Brain pericyte (primary cell): ENCODE data around the gene MSL2.
"Not testable (repeated sequence)": the region's sequence is repeated elsewhere in the genome, so short reads cannot be mapped to it uniquely, and the experiment has no call there.

ENCODE experiments used
- DNase-seq: peaks from one replicate; pipeline ENCODE4 v3.0.0-alpha.2; 2012; ENCODE audit warnings: low read depth, low spot score

MSL2 gene

GRCh38 chr3:136192831-136193230 lies 3.3 kb downstream of the MSL2 start:
- DNase-seq, result no peak

GRCh38 chr3:136192195-136192594 lies 3.9 kb downstream of the MSL2 start:
- not testable (repeated sequence) for DNase-seq

DNA sequence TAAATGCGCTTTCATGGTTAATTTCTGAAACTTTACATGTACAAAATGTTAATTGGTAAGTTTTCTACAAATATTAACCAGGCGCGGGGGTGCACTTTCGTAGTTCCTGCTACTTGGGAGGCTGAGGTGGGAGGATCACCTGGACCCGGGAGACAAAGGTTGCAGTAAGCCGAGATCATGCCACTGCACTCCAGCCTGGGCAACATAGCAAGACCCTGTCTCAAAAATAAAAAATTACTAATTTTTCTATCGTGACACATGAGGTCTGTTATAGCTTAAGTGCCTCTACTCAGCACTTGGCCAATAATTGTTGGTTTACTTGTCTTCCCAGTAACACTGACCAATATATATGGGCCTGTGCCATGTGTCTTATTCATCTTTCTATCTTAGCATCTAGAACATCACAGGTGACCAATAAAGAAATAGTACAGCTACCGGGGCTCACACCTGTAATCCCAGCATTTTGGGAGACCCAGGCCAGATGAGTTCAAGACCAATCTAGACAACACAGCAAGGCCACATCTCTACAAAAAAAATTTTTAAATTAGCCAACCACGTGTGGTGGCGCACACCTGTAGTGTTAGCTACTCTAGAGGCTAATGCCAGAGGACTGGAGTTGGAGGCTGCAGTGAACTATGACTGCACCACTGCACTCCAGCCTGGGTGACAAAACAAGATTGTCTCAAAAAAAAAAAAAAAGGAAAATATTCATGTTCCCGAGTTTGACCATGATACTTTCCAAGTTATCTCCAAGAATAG lies 6.1 kb downstream of the MSL2 start:
- DNase-seq, result no peak

GRCh38 chr3:136189043-136189442 lies 7.1 kb downstream of the MSL2 start:
- DNase-seq, result no peak

DNA sequence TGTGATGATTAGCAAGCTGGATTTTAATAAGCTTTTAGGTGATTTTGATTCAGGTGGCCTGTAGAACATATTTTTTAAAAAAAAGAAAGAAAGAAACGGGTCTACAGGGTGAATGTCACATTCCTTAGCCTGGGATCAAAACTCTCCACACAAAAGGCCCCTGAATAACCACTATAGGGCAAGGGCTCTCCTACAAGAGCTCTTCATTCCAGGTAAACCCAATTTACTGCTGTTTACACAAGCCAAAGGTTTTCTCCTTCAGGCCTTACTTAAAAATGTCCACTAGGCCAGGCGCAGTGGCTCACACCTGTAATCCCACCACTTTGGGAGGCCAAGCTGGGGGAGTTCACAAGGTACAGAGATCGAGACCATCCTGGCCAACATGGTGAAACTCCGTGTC lies 8.3 kb downstream of the MSL2 start:
- no peak for DNase-seq

GRCh38 chr3:136186846-136187245 lies 9.3 kb downstream of the MSL2 start:
- no peak for DNase-seq

GRCh38 chr3:136186344-136186743 lies 9.8 kb downstream of the MSL2 start:
- no peak for DNase-seq

GRCh38 chr3:136184703-136185102 lies 11.4 kb downstream of the MSL2 start:
- DNase-seq, result no peak

DNA sequence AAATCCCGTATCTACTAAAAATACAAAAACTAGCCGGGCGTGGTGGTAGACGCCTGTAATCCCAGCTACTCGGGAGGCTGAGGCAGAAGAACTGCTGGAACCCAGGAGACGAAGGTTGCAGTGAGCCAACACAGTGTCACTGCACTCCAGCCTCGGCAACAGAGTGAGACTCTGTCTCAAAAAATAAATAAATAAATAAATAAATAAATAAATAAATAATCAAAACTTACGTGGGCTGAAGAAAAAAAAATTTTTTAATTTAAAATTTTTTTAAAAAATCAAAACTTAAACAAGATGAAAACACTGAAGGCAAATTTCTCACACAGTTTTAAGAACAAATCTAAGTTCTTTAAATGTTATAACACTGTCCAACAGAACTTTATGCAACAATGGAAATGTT lies 14.4 kb downstream of the MSL2 start:
- DNase-seq, result no peak

DNA sequence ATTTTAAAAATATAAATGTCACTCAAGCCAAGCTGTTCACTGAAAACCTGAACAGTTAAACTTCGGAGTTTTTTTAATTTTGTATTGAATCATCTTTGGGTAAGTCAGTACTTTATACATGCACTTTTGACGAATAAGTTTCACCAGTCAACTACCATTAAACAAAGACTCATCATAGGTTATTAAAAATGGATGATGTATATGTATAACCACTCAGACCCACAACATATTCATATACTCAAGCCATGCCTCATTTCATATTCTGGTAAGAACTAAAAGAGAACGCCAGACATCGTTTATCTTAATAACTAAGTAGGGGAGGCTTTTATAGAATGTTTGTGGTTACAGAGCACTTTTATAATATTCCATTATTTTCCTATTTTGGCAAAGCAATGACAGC lies 18.3 kb downstream of the MSL2 start:
- no peak for DNase-seq

DNA sequence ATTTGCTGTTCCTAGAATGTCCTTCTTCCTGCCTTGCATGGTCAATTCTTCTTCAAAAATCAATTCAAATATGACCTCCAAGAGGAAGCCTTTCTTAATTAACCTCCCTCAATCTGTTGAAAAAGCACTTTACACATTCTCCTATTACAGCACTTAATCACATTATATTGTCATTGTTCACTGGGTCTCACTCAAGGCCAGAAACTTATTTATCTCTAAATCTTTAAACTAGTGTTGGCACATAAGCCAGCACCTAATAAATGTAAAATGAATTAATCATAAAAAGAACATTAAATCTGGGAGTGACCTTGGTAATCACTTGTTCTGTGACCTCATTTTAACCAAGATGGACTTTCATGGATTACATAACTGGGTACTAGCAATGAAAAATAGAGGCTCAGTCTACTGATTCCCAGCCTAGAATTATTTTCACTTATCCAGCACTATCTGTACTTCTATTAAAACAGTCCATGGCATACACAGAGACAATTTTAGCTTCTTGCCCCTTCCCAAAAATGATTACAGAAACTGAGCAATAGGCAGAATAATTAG lies 22.1 kb downstream of the MSL2 start:
- DNase-seq, result no peak

DNA sequence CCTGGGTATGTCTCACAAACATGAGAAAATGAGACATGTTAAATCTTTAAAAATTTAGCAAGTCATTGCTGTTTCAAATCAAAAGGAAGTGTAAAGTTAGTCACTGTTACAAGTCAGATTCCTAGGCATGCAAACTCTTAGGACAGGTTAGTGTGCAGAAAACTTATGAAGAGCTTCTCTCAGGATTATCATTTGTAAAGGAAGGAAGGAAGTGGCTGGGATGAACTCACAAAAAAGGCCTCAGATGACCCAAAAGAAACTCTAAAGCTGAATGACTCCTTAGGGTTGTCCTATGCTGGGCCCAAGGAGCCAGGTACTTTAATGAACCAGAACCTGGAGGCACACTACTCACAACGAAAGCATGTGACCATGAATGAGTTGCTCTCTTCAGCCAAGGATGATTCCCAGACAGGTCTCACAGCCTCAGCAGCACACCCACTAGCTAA lies 25.0 kb downstream of the MSL2 start:
- DNase-seq, result no peak

- not testable (repeated sequence) for DNase-seq
Measured at GRCh38 chr3:136168236-136168635, 27.9 kb downstream of the MSL2 start.

GRCh38 chr3:136166507-136166906 lies 29.6 kb downstream of the MSL2 start:
- no peak for DNase-seq

- DNase-seq, result not testable (repeated sequence)
Measured at GRCh38 chr3:136163607-136164006, 32.5 kb downstream of the MSL2 start.

DNA sequence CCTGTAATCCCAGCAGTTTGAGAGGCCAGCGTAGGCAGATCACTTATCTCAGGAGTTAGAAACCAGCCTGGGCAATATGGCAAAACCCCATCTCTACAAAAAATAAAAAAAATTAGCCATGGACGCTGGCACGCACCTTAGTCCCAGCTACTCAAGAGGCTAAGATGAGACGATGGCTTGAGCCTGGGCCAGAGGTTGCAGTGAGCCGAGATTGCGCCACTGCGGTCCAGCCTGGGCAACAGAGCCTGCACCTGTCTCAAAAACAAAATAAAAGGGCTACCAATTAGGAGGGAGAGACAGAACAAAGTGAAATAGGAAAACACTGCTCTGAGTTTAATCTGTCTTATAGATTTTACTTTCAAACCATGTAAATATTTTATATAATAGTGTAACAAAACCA lies 33.8 kb downstream of the MSL2 start:
- no peak for DNase-seq

DNA sequence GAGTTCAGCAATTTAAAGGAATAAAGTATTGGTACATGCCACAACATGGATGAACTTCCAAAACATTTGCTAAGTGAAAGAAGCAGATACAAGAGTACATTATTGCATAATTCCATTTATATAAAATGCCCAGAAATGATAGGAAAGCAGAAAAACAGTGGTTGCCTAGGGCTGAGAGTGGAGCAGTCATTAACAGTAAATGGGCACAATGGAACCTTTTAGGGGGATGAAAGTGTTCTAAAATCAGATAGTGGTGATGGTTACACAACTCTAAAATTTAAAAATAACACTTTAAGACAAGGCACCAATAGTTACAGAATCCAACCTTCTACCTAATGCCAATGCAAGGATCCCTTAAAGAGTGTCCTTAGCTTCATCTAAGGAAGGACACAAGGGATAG lies 34.6 kb downstream of the MSL2 start:
- no peak for DNase-seq

DNA sequence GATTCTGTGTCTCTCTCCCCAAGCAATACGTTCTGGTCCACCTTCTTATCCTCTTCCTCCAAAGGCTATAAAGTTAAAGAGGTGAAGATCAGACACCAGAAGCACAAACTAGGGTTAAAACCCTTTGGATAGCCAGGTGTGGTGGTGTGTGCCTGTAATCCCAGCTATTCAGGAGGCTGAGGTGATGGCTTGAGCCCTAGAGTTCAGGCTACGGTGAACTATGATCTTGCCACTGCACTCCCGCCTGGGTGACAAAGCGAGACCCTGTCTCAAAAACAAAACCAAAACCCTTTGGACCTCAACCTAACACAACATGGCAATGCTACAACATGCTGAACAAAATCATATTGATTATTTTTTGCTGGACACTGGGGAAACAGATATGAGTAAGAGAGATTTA lies 43.2 kb downstream of the MSL2 start:
- DNase-seq, result no peak

GRCh38 chr3:136152176-136152843 lies 43.8 kb downstream of the MSL2 start:
- no peak for DNase-seq

- DNase-seq, result no peak
Measured at GRCh38 chr3:136151219-136151618, 44.9 kb downstream of the MSL2 start.

GRCh38 chr3:136149667-136150066 lies 46.5 kb downstream of the MSL2 start:
- DNase-seq, result no peak

DNA sequence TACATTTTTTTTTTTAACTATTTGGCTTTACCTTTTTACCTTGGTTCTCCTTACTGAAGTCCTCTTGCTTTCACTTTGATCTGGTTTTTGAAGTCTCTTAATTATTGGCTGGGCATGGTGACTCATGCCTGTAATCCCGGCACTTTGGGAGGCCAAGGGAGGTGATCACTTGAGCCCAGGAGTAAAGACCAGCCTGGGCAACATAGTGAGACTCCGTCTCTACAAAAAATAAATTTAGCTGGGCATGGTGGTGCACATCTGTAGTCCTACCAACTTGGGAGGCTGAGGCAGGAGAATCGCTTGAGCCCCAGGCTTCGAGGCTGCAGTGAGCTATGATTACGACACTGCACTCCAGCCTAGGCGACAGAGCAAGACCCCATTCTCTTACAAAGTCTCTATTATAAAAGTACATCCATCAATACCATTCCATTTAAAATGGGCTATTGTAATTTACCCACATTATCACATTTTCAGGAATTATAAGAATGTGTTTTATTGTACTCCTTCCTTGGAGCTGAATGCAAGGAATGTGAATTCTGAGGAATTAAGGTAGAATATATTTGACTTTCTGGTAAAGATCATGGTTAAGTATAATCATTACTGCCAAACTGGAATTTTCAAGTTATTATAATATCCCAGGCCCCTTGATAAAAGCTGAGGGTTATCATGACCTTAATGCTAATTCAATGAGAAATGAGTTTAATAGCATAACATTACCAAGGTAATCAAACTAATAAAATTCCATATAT lies 49.0 kb downstream of the MSL2 start:
- DNase-seq, result no peak
